HepG2 (cell line): Measurements from ENCODE around the gene PLEKHG5. TPM values are rescaled to one million over a fixed set of nuclear protein-coding genes. Genes with fewer than 3 reads are reported as not detected.

Source experiments
- ARID2 ChIP-seq: sonication (generic); formaldehyde crosslinking; IDR thresholded peaks from 2 replicates; pipeline ENCODE4 v1.8.1; 2022; ENCODE audit warnings: mild to moderate bottlenecking, missing genetic modification reagents, borderline replicate concordance
- HOMEZ ChIP-seq: IDR thresholded peaks from 2 replicates; pipeline ENCODE4 v1.6.1; 2016; ENCODE audit warnings: low read depth
- HOXA9 ChIP-seq: sonication (generic); formaldehyde crosslinking; IDR thresholded peaks from 2 replicates; pipeline ENCODE4 v1.8.1; 2022; ENCODE audit warnings: missing genetic modification reagents, mild to moderate bottlenecking, moderate library complexity, borderline replicate concordance
- ISL2 ChIP-seq: sonication (generic); formaldehyde crosslinking; IDR thresholded peaks from 2 replicates; pipeline ENCODE4 v1.5.0; 2020; ENCODE audit warnings: missing genetic modification reagents
- KMT2A ChIP-seq: sonication (generic); formaldehyde crosslinking; IDR thresholded peaks from 2 replicates; pipeline ENCODE4 v1.4.0; 2020; ENCODE audit warnings: missing genetic modification reagents
- KMT2B ChIP-seq: IDR thresholded peaks from 2 replicates; pipeline ENCODE4 v1.6.1; 2016; ENCODE audit warnings: missing genetic modification reagents, missing compliant biosample characterization
- MTA3 ChIP-seq: sonication (generic); formaldehyde crosslinking; IDR thresholded peaks from 2 replicates; pipeline ENCODE4 v1.4.0; 2020; ENCODE audit warnings: missing genetic modification reagents
- SIN3A ChIP-seq: IDR thresholded peaks from 2 replicates; pipeline ENCODE4 v1.6.1; 2011; ENCODE audit warnings: low read depth, mild to moderate bottlenecking, control low read depth, low read length, borderline replicate concordance
- TBX2 ChIP-seq: sonication (generic); formaldehyde crosslinking; IDR thresholded peaks from 2 replicates; pipeline ENCODE4 v1.5.0; 2020; ENCODE audit warnings: missing genetic modification reagents, mild to moderate bottlenecking, borderline replicate concordance
- TCF7L2 ChIP-seq: IDR thresholded peaks from 2 replicates; pipeline ENCODE4 v1.6.1; 2011; ENCODE audit warnings: mild to moderate bottlenecking, low read depth, low read length, moderate library complexity
- THAP7 ChIP-seq: sonication (generic); formaldehyde crosslinking; IDR thresholded peaks from 2 replicates; pipeline ENCODE4 v1.8.1; 2023; ENCODE audit warnings: mild to moderate bottlenecking, missing genetic modification reagents
- ZFP36 ChIP-seq: fragments of 150-350 bp; IDR thresholded peaks from 2 replicates; pipeline ENCODE4 v1.6.1; 2018; ENCODE audit warnings: borderline replicate concordance, low read length, low read depth; ENCODE audit not compliant: partially characterized antibody
- ZFP37 ChIP-seq: sonication (generic); formaldehyde crosslinking; IDR thresholded peaks from 2 replicates; pipeline ENCODE4 v1.4.0; 2020; ENCODE audit warnings: missing genetic modification reagents, borderline replicate concordance
- ZNF20 ChIP-seq: sonication (generic); formaldehyde crosslinking; IDR thresholded peaks from 2 replicates; pipeline ENCODE4 v1.4.0; 2020; ENCODE audit warnings: mild to moderate bottlenecking, moderate library complexity, missing genetic modification reagents
- ZNF207 ChIP-seq: fragments of 450-650 bp; IDR thresholded peaks from 2 replicates; pipeline ENCODE4 v1.6.1; 2016; ENCODE audit warnings: antibody characterized with exemption, borderline replicate concordance
- ZNF362 ChIP-seq: sonication (generic); formaldehyde crosslinking; IDR thresholded peaks from 2 replicates; pipeline ENCODE4 v1.4.0; 2020; ENCODE audit warnings: missing genetic modification reagents, mild to moderate bottlenecking, borderline replicate concordance
- ZNF556 ChIP-seq: sonication (generic); formaldehyde crosslinking; IDR thresholded peaks from 2 replicates; pipeline ENCODE4 v1.4.0; 2020; ENCODE audit warnings: mild to moderate bottlenecking, missing genetic modification reagents, borderline replicate concordance
- ZNF562 ChIP-seq: sonication (generic); formaldehyde crosslinking; IDR thresholded peaks from 2 replicates; pipeline ENCODE4 v1.8.0; 2022; ENCODE audit warnings: missing genetic modification reagents, borderline replicate concordance
- ZNF800 ChIP-seq: sonication (generic); formaldehyde crosslinking; IDR thresholded peaks from 2 replicates; pipeline ENCODE4 v1.4.0; 2020; ENCODE audit warnings: missing genetic modification reagents
- polyA plus RNA-seq, 8 experiments: library from polyadenylated mRNA; depleted of rRNA in 3 of 8; stranded (reverse) in 7 of 8; unstranded in 1 of 8; fragments of >200 nt; fragmentation: Illumina TruSeq in 4 of 8; extraction: Trizol in 4 of 8; gene quantifications; 2 replicates each; pipeline versions ENCODE4 v1.2.1 to v1.2.3, GENCODE V29; 2011 to 2016; ENCODE audit warnings: low read depth in 4 of 8, missing spikeins in 1 of 8, mixed read lengths in 1 of 8; ENCODE audit not compliant: insufficient read depth in 1 of 8
- total RNA-seq, 5 experiments: library from RNA; depleted of rRNA; stranded (reverse); fragments of >200 nt; fragmentation: Illumina TruSeq; extraction: Trizol; gene quantifications; 2 replicates each; pipeline ENCODE4 v1.2.3, GENCODE V29; 2016; ENCODE audit warnings: low read depth in 1 of 5
- TF ChIP-seq, protein P1 (sequence below): IDR thresholded peaks from 2 replicates; pipeline ENCODE4 v1.6.1; 2012; ENCODE audit warnings: low read length, improper control_type of control experiment

The PLEKHG5 gene
- total and polyA plus RNA-seq, 2 of the 13 experiments (the other 11 are each of a cell fraction or from before 2014, with no cell fraction given), result 1.9 to 3.5 TPM

DNA sequence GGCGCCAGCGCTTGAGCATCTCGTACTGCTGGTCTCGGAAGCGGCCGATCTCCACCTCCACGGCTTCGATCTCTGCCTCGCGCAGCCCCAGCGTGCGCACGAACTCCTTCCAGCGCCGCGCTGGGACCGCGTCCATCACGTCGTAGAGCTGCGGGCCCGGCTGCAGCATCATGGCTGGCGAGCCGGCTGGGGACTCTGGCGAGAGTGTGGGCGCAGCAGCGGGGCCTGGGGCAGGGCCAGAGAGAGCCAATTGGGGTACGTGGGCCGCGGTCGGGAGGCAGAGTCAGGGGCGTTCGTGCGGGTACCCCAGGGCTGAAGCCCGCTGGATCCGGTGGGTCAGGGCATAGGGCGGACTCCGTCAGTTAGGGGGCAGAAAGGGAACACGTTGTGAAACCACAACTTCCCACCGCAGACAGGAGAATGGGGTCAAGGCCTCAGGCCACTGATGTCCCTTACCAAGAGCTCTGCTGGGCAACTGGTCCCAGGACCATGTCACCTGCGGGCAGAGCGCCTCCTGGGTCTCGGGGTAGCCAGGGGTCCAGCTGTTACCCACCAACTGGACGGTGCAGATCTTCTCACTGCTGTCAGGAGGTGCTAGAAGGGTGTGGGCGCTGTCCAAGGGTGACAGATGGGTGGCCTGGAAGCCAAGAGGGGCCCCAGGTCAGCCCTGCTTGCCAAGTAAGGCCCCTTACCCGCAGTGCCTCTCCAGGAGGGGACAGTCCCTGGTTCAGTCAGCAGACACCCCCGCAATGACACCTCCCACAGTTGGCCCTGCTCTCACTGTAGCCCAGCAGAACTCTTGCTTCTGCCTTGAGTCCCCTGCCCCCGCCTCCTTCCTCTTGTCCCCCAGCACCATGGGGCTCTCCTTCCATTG is 29.7 kb downstream of the PLEKHG5 start (continued):
- TF ChIP-seq ARID2 (CRISPR knock-in tag) (no peak), ZFP36 (no peak), ZFP37 (0 out of 2 replicates have a peak, but pooled peaks have one; percentile 15), TCF7L2 (no peak), ZNF562 (no peak), ZNF556 (CRISPR knock-in tag) (no peak), KMT2B (CRISPR knock-in tag) (no peak), ZNF362 (CRISPR knock-in tag) (no peak), ZNF20 (CRISPR knock-in tag) (no peak), HOXA9 (CRISPR knock-in tag) (no peak), ZNF800 (CRISPR knock-in tag) (no peak), THAP7 (CRISPR knock-in tag) (no peak; the same call in 1 of the 2 replicates), KMT2A (CRISPR knock-in tag) (no peak), HOMEZ (CRISPR knock-in tag) (no peak), ISL2 (CRISPR knock-in tag) (no peak), TBX2 (CRISPR knock-in tag) (no peak; the same call in 1 of the 2 replicates), ZNF207 (no peak), SIN3A (no peak), MTA3 (CRISPR knock-in tag) (no peak)
- TF ChIP-seq, protein P1, sequence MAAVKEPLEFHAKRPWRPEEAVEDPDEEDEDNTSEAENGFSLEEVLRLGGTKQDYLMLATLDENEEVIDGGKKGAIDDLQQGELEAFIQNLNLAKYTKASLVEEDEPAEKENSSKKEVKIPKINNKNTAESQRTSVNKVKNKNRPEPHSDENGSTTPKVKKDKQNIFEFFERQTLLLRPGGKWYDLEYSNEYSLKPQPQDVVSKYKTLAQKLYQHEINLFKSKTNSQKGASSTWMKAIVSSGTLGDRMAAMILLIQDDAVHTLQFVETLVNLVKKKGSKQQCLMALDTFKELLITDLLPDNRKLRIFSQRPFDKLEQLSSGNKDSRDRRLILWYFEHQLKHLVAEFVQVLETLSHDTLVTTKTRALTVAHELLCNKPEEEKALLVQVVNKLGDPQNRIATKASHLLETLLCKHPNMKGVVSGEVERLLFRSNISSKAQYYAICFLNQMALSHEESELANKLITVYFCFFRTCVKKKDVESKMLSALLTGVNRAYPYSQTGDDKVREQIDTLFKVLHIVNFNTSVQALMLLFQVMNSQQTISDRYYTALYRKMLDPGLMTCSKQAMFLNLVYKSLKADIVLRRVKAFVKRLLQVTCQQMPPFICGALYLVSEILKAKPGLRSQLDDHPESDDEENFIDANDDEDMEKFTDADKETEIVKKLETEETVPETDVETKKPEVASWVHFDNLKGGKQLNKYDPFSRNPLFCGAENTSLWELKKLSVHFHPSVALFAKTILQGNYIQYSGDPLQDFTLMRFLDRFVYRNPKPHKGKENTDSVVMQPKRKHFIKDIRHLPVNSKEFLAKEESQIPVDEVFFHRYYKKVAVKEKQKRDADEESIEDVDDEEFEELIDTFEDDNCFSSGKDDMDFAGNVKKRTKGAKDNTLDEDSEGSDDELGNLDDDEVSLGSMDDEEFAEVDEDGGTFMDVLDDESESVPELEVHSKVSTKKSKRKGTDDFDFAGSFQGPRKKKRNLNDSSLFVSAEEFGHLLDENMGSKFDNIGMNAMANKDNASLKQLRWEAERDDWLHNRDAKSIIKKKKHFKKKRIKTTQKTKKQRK, result no peak
